GM18909 (cell line): ENCODE data around the gene ZNF593OS.

Experiments
- ATAC-seq: cut with Tn5 transposase; IDR thresholded peaks from one replicate; pipeline ENCODE4 v1.9.1; 2021; ENCODE audit warnings: mild to moderate bottlenecking; ENCODE audit not compliant: unreplicated experiment, poor library complexity

Gene ZNF593OS

DNA sequence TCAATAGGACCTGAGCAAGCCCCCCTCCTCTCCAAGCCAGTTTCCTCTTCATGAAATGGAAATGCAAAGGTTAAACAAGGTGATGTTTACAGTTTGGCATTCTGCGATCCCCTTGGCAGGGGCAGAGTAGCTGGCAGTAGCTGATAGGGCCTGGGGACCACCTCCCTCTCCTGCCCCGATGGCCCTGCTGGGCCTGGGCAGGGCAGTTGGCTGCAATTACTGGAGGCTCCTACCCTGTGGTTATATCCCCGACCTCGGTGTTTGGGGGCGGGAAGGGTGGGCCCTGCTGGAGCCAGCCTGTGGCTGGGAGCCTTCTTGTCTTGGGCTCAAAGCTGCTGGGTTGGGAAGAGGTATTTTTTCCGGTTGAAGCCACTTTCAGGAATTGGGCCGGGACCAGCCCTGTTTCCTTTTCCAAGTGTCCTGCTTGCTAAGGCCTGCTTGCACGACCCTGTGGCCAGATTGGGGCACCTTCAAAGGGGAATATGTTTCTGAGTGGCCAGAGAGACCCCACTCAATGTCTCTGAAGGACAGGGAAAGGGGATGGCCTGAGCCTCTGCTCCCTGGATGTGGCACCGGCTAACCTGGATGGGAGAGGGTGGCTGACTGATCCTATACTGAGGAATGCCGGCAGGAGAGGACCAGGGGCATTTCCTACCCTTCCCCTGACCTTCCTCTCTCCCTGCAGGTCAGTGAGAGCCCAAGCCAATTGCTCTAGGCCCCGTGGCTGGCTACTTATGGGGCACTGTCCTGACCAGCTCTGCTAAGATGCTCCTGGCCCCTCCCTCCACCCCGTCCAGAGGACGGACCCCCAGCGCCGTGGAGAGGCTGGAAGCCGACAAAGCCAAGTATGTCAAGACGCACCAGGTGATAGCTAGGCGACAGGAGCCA lies 10.9 kb downstream of the ZNF593OS start:
- no peak for ATAC-seq

- ATAC-seq: no peak
Measured at GRCh38 chr1:26159743-26160039, 11.9 kb downstream of the ZNF593OS start.

- ATAC-seq: no peak
Measured at GRCh38 chr1:26158908-26159742, 12.5 kb downstream of the ZNF593OS start, which contains the start of gene FAM110D. Gene FAM110D, plus strand, starts transcription at chr1:26159079. Its CDS starts 2,213 bp downstream, at chr1:26161292.

GRCh38 chr1:26158271-26158907 lies 13.2 kb downstream of the ZNF593OS start:
- no peak for ATAC-seq

DNA sequence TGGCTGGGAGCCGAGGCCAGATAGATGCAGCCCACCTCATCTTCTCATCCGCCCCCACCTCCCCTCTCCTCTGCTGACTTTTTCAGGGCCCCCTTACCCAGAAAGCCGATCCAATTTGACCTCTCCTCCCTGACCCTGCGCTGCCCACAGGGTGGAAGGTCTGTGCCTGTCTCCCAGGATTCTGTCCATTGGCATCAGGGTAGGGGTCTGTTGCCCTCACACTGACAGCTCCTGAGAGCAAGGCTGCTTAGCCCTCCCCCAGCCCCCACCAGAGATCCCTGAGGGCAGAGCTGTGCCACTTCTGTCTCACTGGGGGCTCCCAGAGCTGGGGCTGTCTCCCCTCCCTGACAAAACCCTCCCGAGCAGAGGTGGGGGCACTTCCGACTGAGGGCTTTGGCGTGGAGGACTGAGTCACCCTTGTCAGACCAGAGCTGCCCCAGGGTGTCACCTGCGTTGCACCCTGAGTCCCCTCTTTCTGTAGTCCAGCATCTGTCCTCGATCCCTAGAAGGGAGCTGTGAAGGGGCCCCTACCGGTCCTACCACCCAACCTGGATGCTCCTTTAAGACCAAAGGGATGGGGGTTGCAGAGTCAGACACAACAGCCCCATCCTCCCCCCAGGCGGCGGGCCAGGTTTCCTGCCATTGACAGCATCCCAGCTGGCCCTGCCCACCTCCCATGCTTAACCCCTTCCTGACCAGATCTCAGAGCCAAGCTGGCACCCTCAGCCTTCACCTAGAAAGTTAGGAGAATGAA lies 15.2 kb downstream of the ZNF593OS start:
- no peak for ATAC-seq

GRCh38 chr1:26155370-26156284 lies 16.0 kb downstream of the ZNF593OS start:
- ATAC-seq: no peak

- no peak for ATAC-seq
Measured at GRCh38 chr1:26154750-26155149, 16.9 kb downstream of the ZNF593OS start.

DNA sequence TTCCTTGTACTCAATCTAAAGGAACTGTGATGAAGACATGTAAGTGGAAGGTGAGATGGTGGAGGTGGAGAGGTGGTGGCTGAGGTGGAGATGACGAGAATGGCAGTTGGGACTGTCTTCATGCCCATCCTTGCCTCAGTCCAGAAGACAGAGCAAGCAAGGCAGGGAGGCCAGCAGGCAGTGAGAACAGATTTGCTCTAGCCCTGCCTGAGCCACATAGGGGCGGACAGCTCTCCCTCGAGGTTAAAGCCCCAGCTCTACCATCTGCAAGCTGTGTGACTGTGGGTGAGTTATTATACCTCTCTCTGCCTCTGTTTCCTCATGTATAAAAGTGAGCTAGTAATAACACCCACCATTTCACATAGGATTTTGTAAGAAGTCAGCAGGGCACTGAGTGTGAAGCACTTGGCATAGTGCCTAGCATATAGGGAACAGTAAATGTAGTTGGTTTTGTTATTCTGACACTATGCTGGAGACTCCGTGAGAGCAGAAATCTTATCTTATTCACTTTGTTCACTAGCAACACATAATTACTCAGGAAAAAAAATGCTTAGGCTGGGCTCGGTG lies 17.6 kb downstream of the ZNF593OS start:
- no peak for ATAC-seq

GRCh38 chr1:26148887-26149286 lies 22.7 kb downstream of the ZNF593OS start:
- no peak for ATAC-seq

DNA sequence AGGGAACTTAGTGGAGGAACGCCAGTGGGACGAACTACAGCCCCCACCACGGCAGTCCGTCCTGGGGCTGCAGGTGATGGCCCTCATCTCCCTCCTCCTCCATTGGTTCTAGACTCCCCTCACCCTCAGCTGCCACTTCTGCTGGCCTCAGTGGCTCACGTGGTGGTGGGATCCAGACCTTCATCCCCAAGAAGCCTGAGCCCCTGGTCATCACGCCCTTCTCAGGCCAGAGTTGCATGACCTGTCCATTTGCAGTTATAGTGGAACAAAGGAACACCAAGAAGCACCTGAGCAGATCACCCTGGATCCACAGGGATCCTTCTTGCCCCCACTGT lies 25.7 kb downstream of the ZNF593OS start:
- no peak for ATAC-seq

DNA sequence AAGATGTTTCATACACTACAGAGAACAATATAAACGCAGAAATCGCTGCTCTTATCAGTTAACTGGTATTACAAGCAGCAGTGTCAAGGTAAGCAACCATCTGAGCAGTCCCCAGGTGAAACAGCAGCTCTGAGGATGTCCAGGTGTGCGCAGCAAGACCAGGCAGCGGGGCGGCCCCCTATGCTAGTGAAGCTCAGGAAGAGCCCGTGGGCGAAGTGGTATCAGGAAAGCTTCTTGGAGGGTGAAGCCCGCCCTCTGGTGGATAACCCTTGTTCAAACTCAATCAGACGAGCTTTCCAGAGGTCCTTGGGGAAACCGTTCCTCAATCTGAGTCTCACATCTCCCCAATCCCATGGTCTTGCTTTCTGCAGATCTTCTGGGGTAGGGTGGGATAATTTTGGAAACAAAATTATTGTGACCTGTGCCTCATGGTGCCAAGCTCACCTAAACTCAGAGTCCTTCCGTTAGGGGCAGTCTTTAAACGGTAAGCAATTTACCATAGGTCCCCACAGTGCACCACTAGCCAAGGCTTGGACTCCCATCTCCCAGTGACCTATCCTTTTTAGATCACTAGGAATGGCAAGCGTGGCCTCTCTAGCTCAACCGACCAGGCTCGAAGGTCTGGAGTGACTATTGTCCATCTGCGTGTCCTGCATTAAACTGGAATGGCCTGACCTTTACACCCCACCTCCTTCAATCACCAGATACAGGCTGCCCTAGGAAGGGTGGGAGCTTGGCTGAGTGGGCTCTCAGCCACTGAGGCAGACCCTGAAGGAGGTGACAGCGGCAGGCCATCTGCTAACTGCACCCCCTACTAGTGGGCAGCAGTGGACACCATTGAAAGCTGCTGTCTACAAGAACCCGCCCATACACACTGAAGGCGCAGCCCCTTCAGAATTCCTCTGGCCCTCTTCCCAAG lies 26.3 kb downstream of the ZNF593OS start:
- no peak for ATAC-seq

DNA sequence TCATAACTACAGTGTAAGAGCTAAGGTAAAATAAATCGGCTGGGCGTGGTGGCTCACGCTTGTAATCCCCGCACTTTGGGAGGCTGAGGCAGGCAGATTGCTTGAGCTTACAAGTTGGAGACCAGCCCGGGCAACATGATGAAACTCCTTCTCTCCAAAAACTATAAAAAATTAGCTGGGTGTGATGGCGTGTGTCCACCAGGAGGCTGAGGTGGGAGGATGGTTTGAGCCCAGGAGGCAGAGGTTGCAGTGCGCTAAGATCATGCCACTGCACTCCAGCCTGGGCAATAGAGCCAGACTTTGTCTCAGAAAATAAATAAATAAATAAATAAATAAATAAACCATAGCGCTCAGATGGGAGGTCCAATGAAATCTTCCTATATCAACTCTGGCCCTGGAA lies 29.5 kb downstream of the ZNF593OS start:
- ATAC-seq: no peak

GRCh38 chr1:26138974-26139558 lies 32.6 kb downstream of the ZNF593OS start:
- ATAC-seq: no peak

DNA sequence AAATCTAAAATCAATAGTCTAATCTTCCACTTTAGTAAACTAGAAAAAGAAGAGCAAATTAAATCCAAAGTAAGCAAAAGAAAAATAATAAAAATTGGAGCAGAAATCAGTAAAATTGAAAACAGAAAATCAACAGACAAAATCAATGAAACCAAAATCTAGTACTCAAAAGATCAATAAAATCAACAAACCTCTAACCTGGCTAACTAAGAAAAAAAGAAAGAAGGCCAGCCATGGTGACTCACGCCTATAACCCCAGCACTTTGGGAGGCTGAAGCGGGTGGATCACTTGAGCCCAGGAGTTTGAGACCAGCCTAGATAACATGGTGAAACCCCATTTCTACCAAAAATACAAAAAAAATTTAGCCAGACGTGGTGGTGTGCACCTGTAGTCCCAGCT lies 37.2 kb downstream of the ZNF593OS start:
- no peak for ATAC-seq

DNA sequence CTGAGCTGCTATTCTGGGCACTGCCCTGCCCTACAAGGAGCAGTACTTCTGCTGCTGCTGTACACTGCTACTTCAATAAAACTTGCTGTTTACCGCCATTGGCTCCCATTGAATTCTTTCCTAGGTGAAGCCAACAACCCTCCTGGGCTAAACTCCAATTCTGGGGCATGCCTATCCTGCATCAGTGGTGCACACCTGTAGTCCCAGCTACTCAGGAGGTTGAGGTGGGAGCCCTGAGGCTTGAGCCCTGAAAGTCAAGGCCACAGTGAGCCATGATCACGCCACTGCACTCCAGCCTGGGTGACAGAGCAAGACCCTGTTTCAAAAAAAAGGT lies 38.8 kb downstream of the ZNF593OS start:
- no peak for ATAC-seq

DNA sequence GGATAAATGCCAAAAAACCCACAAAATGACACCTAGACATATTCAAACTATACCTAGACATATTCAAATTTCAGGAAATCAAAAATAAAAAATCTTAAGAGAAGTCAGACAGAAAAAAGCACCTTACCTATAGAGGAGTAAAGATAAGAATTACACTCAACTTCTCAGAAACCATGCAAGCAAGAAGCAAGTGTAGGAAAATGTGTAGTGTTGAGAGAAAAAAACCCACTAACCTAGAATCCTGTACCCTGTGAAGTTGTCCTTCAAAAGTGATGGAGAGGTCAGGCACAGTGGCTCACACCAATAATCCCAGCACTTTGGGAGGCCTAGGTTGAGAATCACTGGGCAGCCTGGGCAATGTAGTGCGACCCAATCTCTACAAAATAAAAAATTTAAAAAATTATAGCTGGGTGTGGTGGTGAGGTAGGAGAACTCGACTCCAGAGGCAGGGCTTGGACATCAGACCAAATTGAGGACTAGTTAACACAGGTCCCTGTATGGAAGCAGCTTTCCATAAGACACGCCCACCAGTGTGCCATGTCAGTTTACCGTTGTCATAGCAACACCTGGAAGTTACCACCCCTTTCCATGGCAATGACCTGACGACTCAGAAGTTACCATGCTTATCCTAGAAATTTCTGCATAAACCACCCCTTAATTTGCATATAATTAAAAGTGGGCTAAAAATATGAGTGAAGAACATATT lies 39.4 kb downstream of the ZNF593OS start:
- ATAC-seq: no peak

- ATAC-seq: no peak
Measured at GRCh38 chr1:26130695-26131094, 40.9 kb downstream of the ZNF593OS start.
